HG03575 (cell line): ENCODE data around the gene GLIS2.
"Not testable (repeated sequence)": the region's sequence is repeated elsewhere in the genome, so short reads cannot be mapped to it uniquely, and the experiment has no call there.

ENCODE experiments used
- ATAC-seq: cut with Tn5 transposase; IDR thresholded peaks from one replicate; pipeline ENCODE4 v1.9.1; 2021; ENCODE audit not compliant: unreplicated experiment, insufficient number of reproducible peaks, low FRiP score; ENCODE audit errors: extremely low read depth

GLIS2 gene

DNA sequence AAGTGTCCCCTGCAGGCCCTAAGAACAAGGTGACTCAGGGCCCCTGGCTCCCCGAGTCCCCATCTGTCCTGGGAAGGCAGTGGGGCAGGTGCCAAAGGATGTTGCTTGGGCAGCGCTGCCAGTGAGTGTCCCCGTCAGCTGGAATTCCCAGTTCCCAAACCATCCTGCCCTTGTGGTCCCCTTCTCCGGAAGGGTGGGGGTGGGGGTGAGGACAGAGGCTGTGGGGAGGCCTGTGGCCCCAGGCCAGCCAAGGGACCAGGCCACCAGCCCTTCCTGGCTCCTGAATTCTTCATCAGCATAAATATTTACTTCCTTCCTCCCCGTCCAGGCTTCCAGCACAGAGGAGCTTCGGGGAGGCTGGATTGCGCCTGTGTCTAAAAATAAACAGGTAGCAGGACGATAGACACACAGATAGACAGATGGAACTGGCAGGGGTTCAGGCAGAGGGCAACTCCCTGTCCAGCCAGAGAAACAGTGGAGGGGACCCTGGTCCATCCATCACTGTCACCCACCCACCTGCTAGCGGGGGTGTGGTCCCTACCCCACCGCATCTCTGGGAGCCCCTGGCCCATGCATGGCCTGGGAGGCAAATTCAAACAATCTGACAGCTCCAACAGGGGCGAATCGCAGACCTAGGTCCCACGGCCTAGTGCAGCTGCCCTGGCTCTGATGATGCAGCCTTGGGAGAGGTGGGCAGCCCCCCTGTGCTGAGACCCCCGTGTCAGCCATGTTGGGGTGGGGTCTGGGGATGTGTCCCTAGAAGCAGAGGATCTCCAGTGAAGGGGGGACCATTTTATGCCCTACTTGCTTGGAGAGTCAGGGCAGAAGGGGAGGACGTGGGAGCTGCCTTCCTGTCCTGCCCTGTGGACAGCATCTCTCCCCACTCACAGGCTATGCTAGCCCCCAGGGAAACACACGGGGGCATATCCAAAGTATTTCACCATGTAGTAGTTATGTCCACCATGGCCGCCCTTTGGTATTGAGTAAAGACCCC, 13.2 kb downstream of the GLIS2 start:
- no peak for ATAC-seq

GRCh38 chr16:4330277-4330874, 14.5 kb downstream of the GLIS2 start:
- no peak for ATAC-seq

DNA sequence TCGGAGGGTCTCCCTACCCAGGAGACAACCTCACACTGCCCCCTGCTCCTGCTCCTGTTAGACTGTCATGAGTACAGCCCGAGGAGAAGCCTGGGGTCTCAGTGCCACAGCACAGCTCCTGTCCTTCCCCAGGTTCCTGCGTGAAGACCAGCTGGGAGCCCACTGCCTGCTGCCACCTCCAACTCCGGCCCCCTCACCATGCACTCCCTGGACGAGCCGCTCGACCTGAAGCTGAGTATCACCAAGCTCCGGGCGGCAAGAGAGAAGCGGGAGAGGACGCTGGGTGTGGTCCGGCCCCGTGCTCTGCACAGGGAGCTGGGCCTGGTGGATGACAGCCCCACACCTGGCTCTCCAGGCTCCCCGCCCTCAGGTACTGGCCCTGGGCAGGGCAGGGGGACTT, 16.2 kb downstream of the GLIS2 start:
- no peak for ATAC-seq

DNA sequence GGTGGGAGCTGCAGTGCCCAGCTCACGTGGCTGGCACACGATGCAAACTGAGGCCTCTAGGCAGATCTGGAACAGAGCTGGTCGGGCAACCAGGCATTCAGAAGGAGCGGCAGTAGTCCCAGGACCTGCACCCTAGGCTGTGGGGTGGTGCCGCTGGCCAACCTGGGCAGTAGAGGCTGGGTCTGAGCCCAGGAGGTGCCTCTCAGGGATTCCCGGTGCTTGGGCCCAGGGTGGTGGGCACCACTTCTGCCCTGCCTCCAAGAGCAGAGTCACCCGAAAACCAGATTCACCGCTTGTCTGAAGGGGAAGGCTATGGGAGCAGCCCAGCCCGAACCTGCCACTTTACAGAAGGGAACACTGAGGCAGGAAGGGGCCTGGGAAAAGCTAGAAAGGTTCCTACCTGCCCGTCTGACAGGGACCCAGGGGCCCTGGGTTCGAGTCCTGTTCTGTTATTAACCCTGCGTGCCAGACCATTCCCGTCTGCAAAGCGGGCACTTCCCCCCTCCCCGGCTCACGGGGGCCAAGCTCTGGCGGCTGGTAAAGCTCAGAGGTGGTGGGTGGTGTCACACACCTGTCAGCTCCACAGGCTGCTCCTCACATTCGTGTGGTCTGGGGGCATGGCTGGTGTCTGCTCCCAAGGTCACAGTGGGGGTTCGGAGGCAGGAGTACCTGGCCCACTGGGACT, 16.9 kb downstream of the GLIS2 start:
- ATAC-seq, result no peak

DNA sequence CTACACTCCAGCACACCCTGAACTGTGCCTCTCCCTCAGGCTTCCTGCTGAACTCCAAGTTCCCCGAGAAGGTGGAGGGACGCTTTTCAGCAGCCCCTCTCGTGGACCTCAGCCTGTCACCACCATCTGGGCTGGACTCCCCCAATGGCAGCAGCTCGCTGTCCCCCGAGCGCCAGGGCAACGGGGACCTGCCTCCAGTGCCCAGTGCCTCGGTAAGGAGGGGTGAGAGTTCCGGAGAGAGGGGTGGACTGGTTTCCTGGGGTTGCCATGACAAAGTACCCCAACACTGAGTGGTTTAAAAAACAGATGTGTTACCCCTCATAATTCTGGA, 17.4 kb downstream of the GLIS2 start:
- ATAC-seq, result no peak

DNA sequence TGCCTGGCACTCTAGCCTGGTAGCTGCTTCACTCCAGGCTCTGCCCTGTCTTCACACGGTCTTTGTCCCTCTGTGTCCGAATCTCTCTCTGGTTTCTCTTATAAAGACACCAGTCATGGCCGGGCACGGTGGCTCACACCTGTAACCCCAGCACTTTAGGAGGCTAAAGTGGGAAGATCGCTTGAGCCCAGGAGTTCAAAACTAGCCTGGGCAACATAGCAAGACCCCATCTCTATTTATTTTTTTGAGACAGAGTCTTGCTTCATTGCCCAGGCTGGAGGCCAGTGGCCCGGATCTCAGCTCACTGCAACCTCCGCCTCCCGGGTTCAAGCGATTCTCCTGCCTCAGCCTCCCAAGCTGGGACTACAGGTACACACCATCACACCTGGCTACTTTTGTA, 17.8 kb downstream of the GLIS2 start:
- not testable (repeated sequence) for ATAC-seq

DNA sequence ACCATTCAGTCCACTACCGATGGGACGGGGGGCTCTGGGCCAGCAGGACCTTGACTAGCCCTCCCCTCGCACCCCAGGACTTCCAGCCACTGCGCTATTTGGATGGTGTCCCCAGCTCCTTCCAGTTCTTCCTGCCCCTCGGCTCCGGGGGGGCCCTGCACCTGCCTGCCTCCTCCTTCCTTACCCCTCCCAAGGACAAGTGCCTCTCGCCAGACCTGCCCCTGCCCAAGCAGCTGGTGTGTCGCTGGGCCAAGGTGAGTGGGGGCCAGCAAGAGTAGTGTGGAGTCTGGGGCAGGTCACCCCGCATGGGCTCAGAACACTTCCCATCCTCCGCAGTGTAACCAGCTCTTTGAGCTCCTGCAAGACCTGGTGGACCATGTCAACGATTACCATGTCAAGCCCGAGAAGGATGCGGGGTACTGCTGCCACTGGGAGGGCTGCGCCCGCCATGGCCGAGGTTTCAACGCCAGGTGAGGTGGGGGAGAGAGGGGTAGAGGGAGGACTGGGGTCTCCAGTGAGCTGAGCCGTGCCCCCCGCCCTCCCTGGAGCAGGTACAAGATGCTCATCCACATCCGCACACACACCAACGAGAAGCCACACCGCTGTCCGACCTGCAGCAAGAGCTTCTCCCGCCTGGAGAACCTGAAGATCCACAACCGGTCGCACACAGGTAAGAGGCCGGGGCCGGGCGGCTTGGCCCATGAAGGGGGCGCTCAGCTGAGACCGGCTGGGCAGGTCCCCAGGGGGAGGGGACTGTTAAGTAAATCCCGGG, 19.0 kb downstream of the GLIS2 start:
- ATAC-seq, result no peak

GRCh38 chr16:4336701-4337539, 21.1 kb downstream of the GLIS2 start:
- ATAC-seq, result no peak

- ATAC-seq, result no peak
Measured at GRCh38 chr16:4337540-4338088, 21.7 kb downstream of the GLIS2 start.

- ATAC-seq, result no peak
Measured at GRCh38 chr16:4338125-4338582, 22.3 kb downstream of the GLIS2 start.

DNA sequence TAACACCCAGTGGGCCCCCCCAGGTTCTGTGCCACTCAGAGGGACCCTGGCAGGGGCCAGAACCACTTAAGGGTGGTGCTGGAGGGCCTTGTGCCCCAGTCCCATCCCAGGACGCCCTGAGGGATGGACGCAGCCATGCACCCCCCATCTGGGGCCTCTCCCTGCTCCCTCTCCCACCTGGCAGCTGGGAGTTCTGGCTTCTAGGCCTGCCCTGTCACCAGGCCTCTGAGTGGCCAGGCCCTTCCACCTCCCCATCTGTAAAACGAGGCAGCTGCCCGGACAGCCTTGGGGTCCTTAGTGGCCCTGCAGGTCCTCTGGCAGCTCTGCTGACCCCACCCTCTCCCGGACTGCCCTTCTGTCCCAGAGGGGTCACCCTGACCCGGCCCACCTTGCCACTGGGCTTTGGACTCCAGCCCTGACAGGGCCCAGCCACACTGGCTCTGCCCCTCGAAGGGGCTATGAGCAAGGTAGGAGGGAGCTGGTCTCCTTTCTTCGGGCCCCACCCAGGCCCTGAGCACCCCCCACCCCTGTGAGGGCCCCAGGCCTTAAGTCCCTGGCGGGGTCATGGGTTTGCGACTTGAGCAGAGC, 22.9 kb downstream of the GLIS2 start:
- no peak for ATAC-seq

DNA sequence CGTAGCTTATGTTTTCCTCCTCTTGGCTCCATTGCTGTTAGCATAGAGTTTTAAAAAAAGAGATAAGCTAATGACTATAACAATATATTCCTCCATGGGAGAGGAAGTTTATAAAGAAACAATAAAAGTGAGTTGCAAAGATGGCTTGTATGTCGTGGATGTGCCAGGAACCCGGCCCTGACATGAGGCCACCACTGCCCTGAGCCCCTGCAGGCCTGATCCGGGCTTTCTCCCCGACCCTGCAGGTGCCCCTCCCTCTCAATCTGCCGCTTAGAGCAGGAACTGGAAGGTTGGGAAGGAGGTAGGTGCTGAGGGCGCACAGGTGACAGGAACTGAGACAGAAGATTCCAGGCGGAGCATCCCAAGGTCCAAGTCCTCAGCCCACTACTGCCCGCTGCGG, 23.6 kb downstream of the GLIS2 start:
- no peak for ATAC-seq

- no peak for ATAC-seq
Measured at GRCh38 chr16:4339909-4340308, 24.0 kb downstream of the GLIS2 start.

GRCh38 chr16:4340443-4340842, 24.6 kb downstream of the GLIS2 start:
- ATAC-seq, result no peak

DNA sequence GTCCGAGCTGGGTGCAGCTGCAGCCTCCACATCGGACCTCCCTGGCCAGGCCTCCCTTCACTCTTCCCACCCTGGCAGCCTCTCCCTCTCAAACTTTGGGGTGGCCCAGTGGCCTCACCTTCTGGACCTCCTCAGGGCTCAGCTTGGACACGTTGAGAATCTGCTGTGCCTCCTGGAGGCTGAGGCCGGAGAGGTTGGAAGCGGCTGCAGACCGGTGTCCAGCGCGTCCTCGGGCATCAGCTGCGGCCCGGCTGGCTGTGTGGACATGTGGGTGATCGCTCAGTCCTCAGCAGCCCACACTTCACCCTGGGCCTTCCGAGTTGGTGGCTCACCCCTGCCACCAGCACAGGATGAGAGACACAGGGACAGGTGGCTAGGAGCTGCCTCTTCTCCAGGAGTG, 25.4 kb downstream of the GLIS2 start:
- no peak for ATAC-seq

GRCh38 chr16:4342866-4343744, 27.2 kb downstream of the GLIS2 start:
- ATAC-seq, result no peak
